Mucosa of stomach (tissue), 1 donor: ENCODE data around the gene RAB8B.

Experiments
- H3K27me3 ChIP-seq: one replicate; pipeline ENCODE4 v1.7.0; 2013; ENCODE audit warnings: mild to moderate bottlenecking, low read length; ENCODE audit not compliant: control insufficient read depth, insufficient read depth
- H3K36me3 ChIP-seq: one replicate; pipeline ENCODE4 v1.7.0; 2013; ENCODE audit warnings: low read length; ENCODE audit not compliant: control insufficient read depth, insufficient read depth
- H3K4me1 ChIP-seq: one replicate; pipeline ENCODE4 v1.7.0; 2013; ENCODE audit warnings: mild to moderate bottlenecking, low read length; ENCODE audit not compliant: control insufficient read depth, insufficient read depth
- H3K4me3 ChIP-seq: one replicate; pipeline ENCODE4 v1.7.0; 2013; ENCODE audit warnings: low read length
- H3K9ac ChIP-seq: one replicate; pipeline ENCODE4 v1.7.0; 2013; ENCODE audit warnings: mild to moderate bottlenecking, low read length, moderate library complexity
- H3K9me3 ChIP-seq: one replicate; pipeline ENCODE4 v1.7.0; 2013; ENCODE audit warnings: mild to moderate bottlenecking, low read length, moderate library complexity; ENCODE audit not compliant: control insufficient read depth
- donor health status: Pancreatic carcinoma.

RAB8B gene

GRCh38 chr15:63187589-63188226, 1.7 kb upstream of the RAB8B start:
- no peak overlapping the region for H3K9ac ChIP-seq
- no peaks in the 10 kb centered on the region for H3K36me3 ChIP-seq
- H3K4me1 ChIP-seq, result peaks cover 5% of the 10 kb centered on the region
- H3K9me3 ChIP-seq, result no peaks in the 10 kb centered on the region
- H3K27me3 ChIP-seq, result no peaks in the 10 kb centered on the region
- no peak overlapping the region for H3K4me3 ChIP-seq

GRCh38 chr15:63188247-63188925, 1.0 kb upstream of the RAB8B start:
- H3K27me3 ChIP-seq, result no peaks in the 10 kb centered on the region
- H3K9me3 ChIP-seq, result no peaks in the 10 kb centered on the region
- H3K9ac ChIP-seq, result no peak overlapping the region
- H3K4me3 ChIP-seq, result no peak overlapping the region
- H3K36me3 ChIP-seq, result no peaks in the 10 kb centered on the region
- H3K4me1 ChIP-seq, result peaks cover 5% of the 10 kb centered on the region

- Histone ChIP-seq H3K9ac (peak overlapping the region; percentile 83), H3K4me3 (peak overlapping the region; percentile 86), H3K9me3 (no peaks in the 10 kb centered on the region), H3K4me1 (peaks cover 12% of the 10 kb centered on the region), H3K36me3 (no peaks in the 10 kb centered on the region), H3K27me3 (no peaks in the 10 kb centered on the region)
Observed at GRCh38 chr15:63189941-63190768, 749 bp downstream of the RAB8B start.

- Histone ChIP-seq H3K9ac (no peak overlapping the region), H3K27me3 (no peaks in the 10 kb centered on the region)
Observed at GRCh38 chr15:63190769-63191649, 1.6 kb downstream of the RAB8B start.

GRCh38 chr15:63191895-63192618, 2.7 kb downstream of the RAB8B start:
- Histone ChIP-seq H3K4me3 (no peak overlapping the region), H3K4me1 (peaks cover 12% of the 10 kb centered on the region), H3K9me3 (no peaks in the 10 kb centered on the region)

More at GRCh38 chr15:63190769-63191649, 1.6 kb downstream of the RAB8B start:
- Histone ChIP-seq H3K4me3 (no peak overlapping the region), H3K9me3 (no peaks in the 10 kb centered on the region), H3K36me3 (no peaks in the 10 kb centered on the region), H3K4me1 (peaks cover 12% of the 10 kb centered on the region)

GRCh38 chr15:63192619-63193206, 3.3 kb downstream of the RAB8B start:
- H3K36me3 ChIP-seq, result no peaks in the 10 kb centered on the region
- no peaks in the 10 kb centered on the region for H3K27me3 ChIP-seq
- H3K9me3 ChIP-seq, result no peaks in the 10 kb centered on the region
- peaks cover 12% of the 10 kb centered on the region for H3K4me1 ChIP-seq
- H3K4me3 ChIP-seq, result no peak overlapping the region
- H3K9ac ChIP-seq, result no peak overlapping the region

More at GRCh38 chr15:63191895-63192618, 2.7 kb downstream of the RAB8B start:
- Histone ChIP-seq H3K27me3 (no peaks in the 10 kb centered on the region), H3K36me3 (no peaks in the 10 kb centered on the region), H3K9ac (no peak overlapping the region)

- Histone ChIP-seq H3K9me3 (no peaks in the 10 kb centered on the region), H3K27me3 (no peaks in the 10 kb centered on the region), H3K36me3 (no peaks in the 10 kb centered on the region), H3K4me1 (peaks cover 17% of the 10 kb centered on the region), H3K4me3 (no peak overlapping the region), H3K9ac (no peak overlapping the region)
Observed at GRCh38 chr15:63194302-63194701, 4.9 kb downstream of the RAB8B start.

GRCh38 chr15:63194880-63195568, 5.6 kb downstream of the RAB8B start:
- Histone ChIP-seq H3K4me3 (no peak overlapping the region), H3K9me3 (no peaks in the 10 kb centered on the region), H3K36me3 (no peaks in the 10 kb centered on the region), H3K9ac (no peak overlapping the region), H3K4me1 (peaks cover 17% of the 10 kb centered on the region), H3K27me3 (no peaks in the 10 kb centered on the region)

GRCh38 chr15:63195569-63196015, 6.2 kb downstream of the RAB8B start:
- Histone ChIP-seq H3K27me3 (no peaks in the 10 kb centered on the region), H3K36me3 (no peaks in the 10 kb centered on the region), H3K4me3 (no peak overlapping the region), H3K9me3 (no peaks in the 10 kb centered on the region), H3K4me1 (peaks cover 17% of the 10 kb centered on the region), H3K9ac (no peak overlapping the region)

GRCh38 chr15:63196842-63197241, 7.4 kb downstream of the RAB8B start:
- Histone ChIP-seq H3K4me1 (peaks cover 17% of the 10 kb centered on the region), H3K9me3 (no peaks in the 10 kb centered on the region), H3K27me3 (no peaks in the 10 kb centered on the region), H3K4me3 (no peak overlapping the region), H3K9ac (no peak overlapping the region), H3K36me3 (no peaks in the 10 kb centered on the region)
